ENCODE results near the gene SLC6A3.
"Not testable (repeated sequence)": the region's sequence is repeated elsewhere in the genome, so short reads cannot be mapped to it uniquely, and the experiment has no call there.

Gene SLC6A3

GRCh38 chr5:1465117-1465516 is 19.9 kb upstream of the SLC6A3 start:
- no peak for DNase-seq (ENCODE audit: low read depth in 2 of 2)

- no peak for DNase-seq (ENCODE audit: low read depth in 2 of 2)
Observed at GRCh38 chr5:1464511-1464910, 19.3 kb upstream of the SLC6A3 start.

- DNase-seq (ENCODE audit: low read depth in 2 of 2), result no peak
Observed at GRCh38 chr5:1464096-1464446, 18.8 kb upstream of the SLC6A3 start.

- DNase-seq (ENCODE audit: low read depth in 2 of 2), result no peak
Observed at GRCh38 chr5:1463326-1464095, 18.3 kb upstream of the SLC6A3 start.

- no peak for DNase-seq (ENCODE audit: low read depth in 2 of 2)
Observed at GRCh38 chr5:1462358-1462757, 17.1 kb upstream of the SLC6A3 start.

- DNase-seq (ENCODE audit: low read depth in 2 of 2), result no peak
Observed at GRCh38 chr5:1461396-1461795, 16.2 kb upstream of the SLC6A3 start.

- DNase-seq (ENCODE audit: low read depth in 2 of 2), result no peak
Observed at GRCh38 chr5:1460054-1460682, 14.9 kb upstream of the SLC6A3 start.

- DNase-seq (ENCODE audit: low read depth in 2 of 2), result not testable (repeated sequence)
Observed at GRCh38 chr5:1459435-1459834, 14.2 kb upstream of the SLC6A3 start.

GRCh38 chr5:1456110-1456881 is 11.1 kb upstream of the SLC6A3 start:
- DNase-seq (ENCODE audit: low read depth in 2 of 2), result not testable (repeated sequence)

- DNase-seq (ENCODE audit: low read depth in 2 of 2), result no peak
Observed at GRCh38 chr5:1453613-1454012, 8.4 kb upstream of the SLC6A3 start.

GRCh38 chr5:1449081-1449630 is 3.9 kb upstream of the SLC6A3 start:
- no peak for DNase-seq (ENCODE audit: low read depth in 2 of 2)

- no peak for DNase-seq (ENCODE audit: low read depth in 2 of 2)
Observed at GRCh38 chr5:1448511-1449011, 3.3 kb upstream of the SLC6A3 start.

GRCh38 chr5:1447671-1448361 is 2.6 kb upstream of the SLC6A3 start:
- DNase-seq (ENCODE audit: low read depth in 2 of 2), result no peak

GRCh38 chr5:1446602-1447343 is 1.5 kb upstream of the SLC6A3 start:
- DNase-seq (ENCODE audit: low read depth in 2 of 2), result no peak

GRCh38 chr5:1445689-1446601 is 705 bp upstream of the SLC6A3 start:
- DNase-seq (ENCODE audit: low read depth in 2 of 2), result no peak

- no peak for DNase-seq (ENCODE audit: low read depth in 2 of 2)
Observed at GRCh38 chr5:1444361-1445189, 665 bp downstream of the SLC6A3 start.

GRCh38 chr5:1443991-1444360 is 1.3 kb downstream of the SLC6A3 start:
- DNase-seq (ENCODE audit: low read depth in 2 of 2), result no peak

- DNase-seq (ENCODE audit: low read depth in 2 of 2), result no peak
Observed at GRCh38 chr5:1443171-1443570, 2.1 kb downstream of the SLC6A3 start.
